Retinal pigment epithelial cell (primary cell): ENCODE results near the gene FRMD4A.

Experiments
- DNase-seq: peaks from one replicate; pipeline ENCODE4 v3.0.0-alpha.2; 2010; ENCODE audit warnings: low read depth
- H3K4me3 ChIP-seq: 2 replicates; pipeline ENCODE4 v1.5.1; 2011; ENCODE audit warnings: mild to moderate bottlenecking, low read length, control low read depth, moderate library complexity
- CTCF ChIP-seq: conservative IDR thresholded peaks from 2 replicates; pipeline ENCODE4 v1.5.1; 2011; ENCODE audit warnings: low read depth, low read length, control low read depth, inconsistent platforms

FRMD4A gene

GRCh38 chr10:14276210-14276609 is 54.5 kb downstream of the FRMD4A start:
- no peak for DNase-seq
- H3K4me3 ChIP-seq = no peak overlapping the region
- no peak for TF ChIP-seq CTCF

GRCh38 chr10:14271621-14272020 is 59.1 kb downstream of the FRMD4A start:
- no peak for TF ChIP-seq CTCF
- H3K4me3 ChIP-seq = no peak overlapping the region
- no peak for DNase-seq

- H3K4me3 ChIP-seq = no peak overlapping the region
- DNase-seq = no peak
- TF ChIP-seq CTCF = no peak
Measured at GRCh38 chr10:14270370-14270769, 60.4 kb downstream of the FRMD4A start.

- TF ChIP-seq CTCF = no peak
Measured at GRCh38 chr10:14265709-14266108, 65.0 kb downstream of the FRMD4A start.

GRCh38 chr10:14262836-14263425 is 67.8 kb downstream of the FRMD4A start:
- DNase-seq = no peak
- no peak for TF ChIP-seq CTCF
- H3K4me3 ChIP-seq = no peak overlapping the region

More at GRCh38 chr10:14265709-14266108, 65.0 kb downstream of the FRMD4A start:
- no peak overlapping the region for H3K4me3 ChIP-seq
- DNase-seq = no peak

GRCh38 chr10:14261336-14261735 is 69.4 kb downstream of the FRMD4A start:
- no peak for DNase-seq
- no peak for TF ChIP-seq CTCF
- no peak overlapping the region for H3K4me3 ChIP-seq

- no peak for TF ChIP-seq CTCF
- DNase-seq = no peak
- H3K4me3 ChIP-seq = no peak overlapping the region
Measured at GRCh38 chr10:14259696-14260566, 70.8 kb downstream of the FRMD4A start.
